Hepatocyte (in vitro differentiated cells): ENCODE results near the gene CLEC18C.
"Not testable (repeated sequence)": the region's sequence is repeated elsewhere in the genome, so short reads cannot be mapped to it uniquely, and the experiment has no call there.

Source experiments
- CTCF ChIP-seq: fragments of 200-600 bp; sonication (generic); IDR thresholded peaks from 2 replicates; pipeline ENCODE4 v1.5.1; 2016; ENCODE audit warnings: antibody characterized with exemption, mild to moderate bottlenecking; ENCODE audit not compliant: poor library complexity
- EZH2phosphoT487 ChIP-seq: fragments of 200-600 bp; sonication (generic); IDR thresholded peaks from one replicate; pipeline ENCODE4 v1.6.1; 2018; ENCODE audit warnings: antibody characterized with exemption, mild to moderate bottlenecking, low read depth, moderate library complexity; ENCODE audit not compliant: unreplicated experiment, severe bottlenecking

DNA sequence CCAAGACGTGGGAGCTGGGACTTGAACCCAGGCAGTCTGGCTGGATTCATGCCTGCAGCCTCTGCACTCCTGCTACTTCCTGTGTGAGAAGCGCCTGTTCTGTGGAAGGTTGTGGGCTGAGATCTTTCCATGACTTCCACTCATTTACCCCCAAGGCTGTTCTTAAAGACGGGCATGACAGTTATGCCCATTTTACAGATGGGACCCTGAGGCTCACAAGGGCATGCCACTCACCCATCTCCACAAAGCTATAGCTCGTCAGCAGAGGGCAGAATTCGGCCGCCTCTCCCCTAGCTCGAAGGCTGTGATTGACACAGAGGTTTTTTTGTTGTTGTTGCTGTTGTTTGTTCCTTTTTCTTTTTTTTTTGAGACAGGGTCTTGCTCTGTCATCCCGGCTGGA lies 26.5 kb downstream of the CLEC18C start:
- not testable (repeated sequence) for TF ChIP-seq CTCF, EZH2phosphoT487
